HepG2 (cell line): ENCODE results near the gene MED12L. TPM values are rescaled to one million over a fixed set of nuclear protein-coding genes. Genes with fewer than 3 reads are reported as not detected.
A peak's percentile ranks its signal among the peaks of the same experiment; 100 is the strongest.

ENCODE experiments used
- FOXA1 ChIP-seq, 2 experiments: fragments of 450-650 bp in 1 of 2; sonication (generic) in 1 of 2; formaldehyde crosslinking in 1 of 2; IDR thresholded peaks; 2 replicates each; pipeline versions ENCODE4 v1.4.0 to v1.6.1; 2016 to 2020; ENCODE audit warnings: missing genetic modification reagents in 1 of 2
- FOXC1 ChIP-seq: sonication (generic); formaldehyde crosslinking; IDR thresholded peaks from 2 replicates; pipeline ENCODE4 v1.8.0; 2022; ENCODE audit warnings: mild to moderate bottlenecking, missing genetic modification reagents, borderline replicate concordance
- RBM39 ChIP-seq: fragments of 200-400 bp; formaldehyde crosslinking; IDR thresholded peaks from one replicate; pipeline ENCODE4 v1.6.1; 2018; ENCODE audit warnings: antibody characterized with exemption, mild to moderate bottlenecking, low read depth, low read length; ENCODE audit not compliant: poor library complexity, severe bottlenecking
- TCF7 ChIP-seq: sonication (generic); IDR thresholded peaks from 2 replicates; pipeline ENCODE4 v1.6.1; 2016; ENCODE audit warnings: antibody characterized with exemption, low read depth
- ZBTB20 ChIP-seq: sonication (generic); formaldehyde crosslinking; IDR thresholded peaks from 2 replicates; pipeline ENCODE4 v1.8.1; 2023; ENCODE audit warnings: missing genetic modification reagents, low read depth, mild to moderate bottlenecking, borderline replicate concordance
- ZNF343 ChIP-seq: sonication (generic); formaldehyde crosslinking; IDR thresholded peaks from 2 replicates; pipeline ENCODE4 v1.4.0; 2020; ENCODE audit warnings: mild to moderate bottlenecking, missing genetic modification reagents
- ZNF382 ChIP-seq: sonication (generic); formaldehyde crosslinking; IDR thresholded peaks from 2 replicates; pipeline ENCODE4 v1.5.0; 2020; ENCODE audit warnings: missing genetic modification reagents, mild to moderate bottlenecking, borderline replicate concordance
- ZNF816 ChIP-seq: sonication (generic); formaldehyde crosslinking; IDR thresholded peaks from 2 replicates; pipeline ENCODE4 v1.8.0; 2022; ENCODE audit warnings: missing genetic modification reagents, mild to moderate bottlenecking, borderline replicate concordance
- polyA plus RNA-seq, 8 experiments: library from polyadenylated mRNA; depleted of rRNA in 3 of 8; stranded (reverse) in 7 of 8; unstranded in 1 of 8; fragments of >200 nt; fragmentation: Illumina TruSeq in 4 of 8; extraction: Trizol in 4 of 8; gene quantifications; 2 replicates each; pipeline versions ENCODE4 v1.2.1 to v1.2.3, GENCODE V29; 2011 to 2016; ENCODE audit warnings: low read depth in 4 of 8, missing spikeins in 1 of 8, mixed read lengths in 1 of 8; ENCODE audit not compliant: insufficient read depth in 1 of 8
- total RNA-seq, 5 experiments: library from RNA; depleted of rRNA; stranded (reverse); fragments of >200 nt; fragmentation: Illumina TruSeq; extraction: Trizol; gene quantifications; 2 replicates each; pipeline ENCODE4 v1.2.3, GENCODE V29; 2016; ENCODE audit warnings: low read depth in 1 of 5
- TF ChIP-seq, protein P1 (sequence below): sonication (generic); formaldehyde crosslinking; IDR thresholded peaks from 2 replicates; pipeline ENCODE4 v1.5.1; 2020; ENCODE audit warnings: missing genetic modification reagents, mild to moderate bottlenecking, borderline replicate concordance
- TF ChIP-seq, protein P2 (sequence below), 2 experiments: sonication (generic) in 1 of 2; formaldehyde crosslinking in 1 of 2; IDR thresholded peaks; 2 replicates each; pipeline versions ENCODE4 v1.5.1 to v1.6.1; 2011 to 2020; ENCODE audit warnings: borderline replicate concordance in 1 of 2, low read depth in 1 of 2, low read length in 1 of 2, mild to moderate bottlenecking in 1 of 2, missing genetic modification reagents in 1 of 2, moderate library complexity in 1 of 2
- TF ChIP-seq, protein P3 (sequence below): sonication (generic); formaldehyde crosslinking; IDR thresholded peaks from 2 replicates; pipeline ENCODE4 v1.4.0; 2020; ENCODE audit warnings: mild to moderate bottlenecking, missing genetic modification reagents
- TF ChIP-seq, protein P4 (sequence below): sonication (generic); formaldehyde crosslinking; IDR thresholded peaks from 2 replicates; pipeline ENCODE4 v1.4.0; 2020; ENCODE audit warnings: missing genetic modification reagents

The MED12L gene
- total and polyA plus RNA-seq, 2 of the 13 experiments (the other 11 are each of a cell fraction or from before 2014, with no cell fraction given) = 0.07 to 0.64 TPM

DNA sequence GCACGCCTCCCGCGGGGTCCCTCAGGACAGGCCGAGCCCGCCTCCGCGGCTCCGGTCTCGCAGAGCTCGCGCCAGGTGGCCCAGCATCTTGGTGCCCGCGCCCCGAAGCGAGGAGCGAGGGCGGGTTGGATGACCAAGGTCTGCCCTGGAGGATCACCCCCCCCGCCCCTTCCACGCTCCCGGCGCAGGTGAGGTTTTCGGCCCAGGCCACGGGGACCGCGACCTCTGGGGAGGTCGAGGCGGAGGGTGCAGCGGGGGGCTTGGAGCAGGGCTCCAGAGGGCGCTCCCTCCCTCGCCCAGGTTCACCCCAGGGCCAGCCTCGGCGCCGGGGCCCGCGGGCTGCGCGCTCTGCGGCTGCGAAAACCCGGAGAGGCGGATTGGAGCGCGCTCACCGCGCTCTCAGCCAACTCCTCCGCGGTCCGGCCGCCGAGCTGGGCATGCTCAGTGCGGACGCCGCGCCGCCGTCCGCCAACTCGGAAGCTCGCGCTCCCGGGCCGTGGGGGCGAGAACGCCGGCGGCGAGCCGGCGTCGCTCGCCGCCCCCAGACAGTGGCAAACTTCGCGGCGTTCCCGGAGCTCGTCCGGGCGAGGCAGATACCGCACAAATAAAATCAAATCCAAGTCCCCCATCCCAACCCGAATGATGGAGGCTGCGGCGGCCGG lies at the start of gene MED12L (continued):
- TF ChIP-seq, protein P1, sequence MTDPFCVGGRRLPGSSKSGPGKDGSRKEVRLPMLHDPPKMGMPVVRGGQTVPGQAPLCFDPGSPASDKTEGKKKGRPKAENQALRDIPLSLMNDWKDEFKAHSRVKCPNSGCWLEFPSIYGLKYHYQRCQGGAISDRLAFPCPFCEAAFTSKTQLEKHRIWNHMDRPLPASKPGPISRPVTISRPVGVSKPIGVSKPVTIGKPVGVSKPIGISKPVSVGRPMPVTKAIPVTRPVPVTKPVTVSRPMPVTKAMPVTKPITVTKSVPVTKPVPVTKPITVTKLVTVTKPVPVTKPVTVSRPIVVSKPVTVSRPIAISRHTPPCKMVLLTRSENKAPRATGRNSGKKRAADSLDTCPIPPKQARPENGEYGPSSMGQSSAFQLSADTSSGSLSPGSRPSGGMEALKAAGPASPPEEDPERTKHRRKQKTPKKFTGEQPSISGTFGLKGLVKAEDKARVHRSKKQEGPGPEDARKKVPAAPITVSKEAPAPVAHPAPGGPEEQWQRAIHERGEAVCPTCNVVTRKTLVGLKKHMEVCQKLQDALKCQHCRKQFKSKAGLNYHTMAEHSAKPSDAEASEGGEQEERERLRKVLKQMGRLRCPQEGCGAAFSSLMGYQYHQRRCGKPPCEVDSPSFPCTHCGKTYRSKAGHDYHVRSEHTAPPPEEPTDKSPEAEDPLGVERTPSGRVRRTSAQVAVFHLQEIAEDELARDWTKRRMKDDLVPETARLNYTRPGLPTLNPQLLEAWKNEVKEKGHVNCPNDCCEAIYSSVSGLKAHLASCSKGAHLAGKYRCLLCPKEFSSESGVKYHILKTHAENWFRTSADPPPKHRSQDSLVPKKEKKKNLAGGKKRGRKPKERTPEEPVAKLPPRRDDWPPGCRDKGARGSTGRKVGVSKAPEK (CRISPR knock-in tag) = no peak
- TF ChIP-seq, protein P2, sequence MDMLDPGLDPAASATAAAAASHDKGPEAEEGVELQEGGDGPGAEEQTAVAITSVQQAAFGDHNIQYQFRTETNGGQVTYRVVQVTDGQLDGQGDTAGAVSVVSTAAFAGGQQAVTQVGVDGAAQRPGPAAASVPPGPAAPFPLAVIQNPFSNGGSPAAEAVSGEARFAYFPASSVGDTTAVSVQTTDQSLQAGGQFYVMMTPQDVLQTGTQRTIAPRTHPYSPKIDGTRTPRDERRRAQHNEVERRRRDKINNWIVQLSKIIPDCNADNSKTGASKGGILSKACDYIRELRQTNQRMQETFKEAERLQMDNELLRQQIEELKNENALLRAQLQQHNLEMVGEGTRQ (IDR thresholded peaks at IDR 0.05; ENCODE audit: low read depth, low read length) = no peak
- TF ChIP-seq, protein P2 (CRISPR knock-in tag; IDR thresholded peaks at IDR 0.05; ENCODE audit: borderline replicate concordance) = no peak
- TF ChIP-seq FOXA1 (IDR thresholded peaks at IDR 0.05) (no peak), FOXA1 (CRISPR knock-in tag; IDR thresholded peaks at IDR 0.05) (no peak), RBM39 (peak; percentile 50), FOXC1 (CRISPR knock-in tag) (0 out of 2 replicates have a peak, but pooled peaks have one; percentile 73), ZBTB20 (CRISPR knock-in tag) (no peak), TCF7 (no peak), ZNF816 (CRISPR knock-in tag) (no peak), ZNF343 (CRISPR knock-in tag) (no peak), ZNF382 (CRISPR knock-in tag) (no peak)
- TF ChIP-seq, protein P3, sequence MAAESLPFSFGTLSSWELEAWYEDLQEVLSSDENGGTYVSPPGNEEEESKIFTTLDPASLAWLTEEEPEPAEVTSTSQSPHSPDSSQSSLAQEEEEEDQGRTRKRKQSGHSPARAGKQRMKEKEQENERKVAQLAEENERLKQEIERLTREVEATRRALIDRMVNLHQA (CRISPR knock-in tag) = no peak
- TF ChIP-seq, protein P4, sequence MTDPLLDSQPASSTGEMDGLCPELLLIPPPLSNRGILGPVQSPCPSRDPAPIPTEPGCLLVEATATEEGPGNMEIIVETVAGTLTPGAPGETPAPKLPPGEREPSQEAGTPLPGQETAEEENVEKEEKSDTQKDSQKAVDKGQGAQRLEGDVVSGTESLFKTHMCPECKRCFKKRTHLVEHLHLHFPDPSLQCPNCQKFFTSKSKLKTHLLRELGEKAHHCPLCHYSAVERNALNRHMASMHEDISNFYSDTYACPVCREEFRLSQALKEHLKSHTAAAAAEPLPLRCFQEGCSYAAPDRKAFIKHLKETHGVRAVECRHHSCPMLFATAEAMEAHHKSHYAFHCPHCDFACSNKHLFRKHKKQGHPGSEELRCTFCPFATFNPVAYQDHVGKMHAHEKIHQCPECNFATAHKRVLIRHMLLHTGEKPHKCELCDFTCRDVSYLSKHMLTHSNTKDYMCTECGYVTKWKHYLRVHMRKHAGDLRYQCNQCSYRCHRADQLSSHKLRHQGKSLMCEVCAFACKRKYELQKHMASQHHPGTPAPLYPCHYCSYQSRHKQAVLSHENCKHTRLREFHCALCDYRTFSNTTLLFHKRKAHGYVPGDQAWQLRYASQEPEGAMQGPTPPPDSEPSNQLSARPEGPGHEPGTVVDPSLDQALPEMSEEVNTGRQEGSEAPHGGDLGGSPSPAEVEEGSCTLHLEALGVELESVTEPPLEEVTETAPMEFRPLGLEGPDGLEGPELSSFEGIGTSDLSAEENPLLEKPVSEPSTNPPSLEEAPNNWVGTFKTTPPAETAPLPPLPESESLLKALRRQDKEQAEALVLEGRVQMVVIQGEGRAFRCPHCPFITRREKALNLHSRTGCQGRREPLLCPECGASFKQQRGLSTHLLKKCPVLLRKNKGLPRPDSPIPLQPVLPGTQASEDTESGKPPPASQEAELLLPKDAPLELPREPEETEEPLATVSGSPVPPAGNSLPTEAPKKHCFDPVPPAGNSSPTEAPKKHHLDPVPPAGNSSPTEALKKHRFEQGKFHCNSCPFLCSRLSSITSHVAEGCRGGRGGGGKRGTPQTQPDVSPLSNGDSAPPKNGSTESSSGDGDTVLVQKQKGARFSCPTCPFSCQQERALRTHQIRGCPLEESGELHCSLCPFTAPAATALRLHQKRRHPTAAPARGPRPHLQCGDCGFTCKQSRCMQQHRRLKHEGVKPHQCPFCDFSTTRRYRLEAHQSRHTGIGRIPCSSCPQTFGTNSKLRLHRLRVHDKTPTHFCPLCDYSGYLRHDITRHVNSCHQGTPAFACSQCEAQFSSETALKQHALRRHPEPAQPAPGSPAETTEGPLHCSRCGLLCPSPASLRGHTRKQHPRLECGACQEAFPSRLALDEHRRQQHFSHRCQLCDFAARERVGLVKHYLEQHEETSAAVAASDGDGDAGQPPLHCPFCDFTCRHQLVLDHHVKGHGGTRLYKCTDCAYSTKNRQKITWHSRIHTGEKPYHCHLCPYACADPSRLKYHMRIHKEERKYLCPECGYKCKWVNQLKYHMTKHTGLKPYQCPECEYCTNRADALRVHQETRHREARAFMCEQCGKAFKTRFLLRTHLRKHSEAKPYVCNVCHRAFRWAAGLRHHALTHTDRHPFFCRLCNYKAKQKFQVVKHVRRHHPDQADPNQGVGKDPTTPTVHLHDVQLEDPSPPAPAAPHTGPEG (CRISPR knock-in tag) = no peak
